ENCODE measurements around the gene NOL4L. TPM values are rescaled to one million over a fixed set of nuclear protein-coding genes. Genes with fewer than 3 reads are reported as not detected.

The NOL4L gene
- total RNA-seq, 1 experiment from 2014 or later = 40.9 TPM

GRCh38 chr20:32488066-32488838 is 96.9 kb downstream of the NOL4L start:
- H3F3A ChIP-seq (ENCODE audit: insufficient read depth, low read depth) = peaks cover 20% of the 10 kb centered on the region; the same call in 1 of the 2 replicates
- H3K27me3 ChIP-seq (ENCODE audit: insufficient read depth, low read depth) = no peaks in the 10 kb centered on the region
- H3K79me2 ChIP-seq (ENCODE audit: low read depth) = no peaks in the 10 kb centered on the region
- no peak overlapping the region for H2AFZ ChIP-seq
- H3K27ac ChIP-seq = no peak overlapping the region
- no peak overlapping the region for H3K4me2 ChIP-seq
- no peak for TF ChIP-seq EZH2 (IDR thresholded peaks at IDR 0.05; ENCODE audit: low read depth)
- 0 out of 2 replicates have a peak, but pooled peaks cover 5% of the 10 kb centered on the region for H3K4me1 ChIP-seq (replicated peaks; ENCODE audit: insufficient read depth)
- H3K9me2 ChIP-seq (ENCODE audit: insufficient read depth) = no peaks in the 10 kb centered on the region
- no peaks in the 10 kb centered on the region for H3K9me3 ChIP-seq (ENCODE audit: insufficient read depth, low read depth)
- ChIA-PET POLR2A (ENCODE audit: unreplicated experiment) (no interaction called here), CTCF (no interaction called here)
- intact Hi-C loops (cut with micrococcal nuclease; ENCODE audit: unreplicated experiment) = loop anchor here (10.0 kb wide), 1 partner anchor 653 kb away; no protein-coding TSS in a partner anchor
- no peak overlapping the region for H3K4me3 ChIP-seq
- H3K36me3 ChIP-seq (ENCODE audit: low read depth) = no peaks in the 10 kb centered on the region
- BruUV-seq (replicated peaks) = no TSS peak
- peaks cover 6% of the 10 kb centered on the region; the same call in 1 of the 2 replicates for H4K20me1 ChIP-seq (ENCODE audit: insufficient read depth)
- no peak for DNase-seq

- no TSS peak for BruUV-seq (replicated peaks)
- Histone ChIP-seq H4K20me1 (ENCODE audit: insufficient read depth) (peaks cover 6% of the 10 kb centered on the region; the same call in 1 of the 2 replicates), H3K36me3 (ENCODE audit: low read depth) (no peaks in the 10 kb centered on the region), H3K27me3 (ENCODE audit: insufficient read depth, low read depth) (no peaks in the 10 kb centered on the region), H2AFZ (no peak overlapping the region), H3K4me3 (no peak overlapping the region), H3K4me2 (no peak overlapping the region), H3K79me2 (ENCODE audit: low read depth) (peaks cover 2% of the 10 kb centered on the region; the same call in 1 of the 2 replicates), H3K9me2 (ENCODE audit: insufficient read depth) (no peaks in the 10 kb centered on the region), H3F3A (ENCODE audit: insufficient read depth, low read depth) (peaks cover 20% of the 10 kb centered on the region; the same call in 1 of the 2 replicates), H3K27ac (no peak overlapping the region), H3K4me1 (replicated peaks; ENCODE audit: insufficient read depth) (peaks cover 7% of the 10 kb centered on the region; the same call in 1 of the 2 replicates), H3K9me3 (ENCODE audit: insufficient read depth, low read depth) (no peaks in the 10 kb centered on the region)
- TF ChIP-seq EZH2 (IDR thresholded peaks at IDR 0.05; ENCODE audit: low read depth) (no peak), CTCF (conservative IDR thresholded peaks at IDR 0.05) (no peak)
- POLR2A ChIA-PET (ENCODE audit: unreplicated experiment) = no interaction called here
- DNase-seq = no peak
- intact Hi-C loops (cut with micrococcal nuclease; ENCODE audit: unreplicated experiment) = loop anchor here (10.0 kb wide), 1 partner anchor 653 kb away; no protein-coding TSS in a partner anchor
- CTCF ChIA-PET = no interaction called here
Observed at GRCh38 chr20:32487381-32487780, 97.8 kb downstream of the NOL4L start.

- intact Hi-C loops (cut with micrococcal nuclease; ENCODE audit: unreplicated experiment) = loop anchor here (2.0 to 10.0 kb wide), 2 partner anchors 127 to 651 kb away; partner anchors contain the start of gene ASXL1
- no TSS peak for BruUV-seq (replicated peaks)
- Histone ChIP-seq H3K79me2 (ENCODE audit: low read depth) (peaks cover 9% of the 10 kb centered on the region; the same call in 1 of the 2 replicates), H2AFZ (no peak overlapping the region), H3K4me2 (peak overlapping the region; percentile 98), H3K27me3 (ENCODE audit: insufficient read depth, low read depth) (no peaks in the 10 kb centered on the region), H3K36me3 (ENCODE audit: low read depth) (no peaks in the 10 kb centered on the region), H3F3A (ENCODE audit: insufficient read depth, low read depth) (peaks cover 24% of the 10 kb centered on the region; the same call in 1 of the 2 replicates), H4K20me1 (ENCODE audit: insufficient read depth) (peaks cover 12% of the 10 kb centered on the region), H3K9me2 (ENCODE audit: insufficient read depth) (no peaks in the 10 kb centered on the region), H3K27ac (no peak overlapping the region), H3K9me3 (ENCODE audit: insufficient read depth, low read depth) (no peaks in the 10 kb centered on the region), H3K4me3 (peak overlapping the region; percentile 82; the same call in 1 of the 2 replicates), H3K4me1 (replicated peaks; ENCODE audit: insufficient read depth) (peaks cover 13% of the 10 kb centered on the region)
- TF ChIP-seq CTCF (conservative IDR thresholded peaks at IDR 0.05) (no peak), EZH2 (IDR thresholded peaks at IDR 0.05; ENCODE audit: low read depth) (no peak)
- DNase-seq = no peak
- POLR2A ChIA-PET (ENCODE audit: unreplicated experiment) = no interaction called here
- CTCF ChIA-PET = no interaction called here
Observed at GRCh38 chr20:32485770-32486478, 99.2 kb downstream of the NOL4L start.
